ENCODE measurements around the gene MICAL3.

Gene MICAL3

GRCh38 chr22:17945888-17946648 lies 78.3 kb downstream of the MICAL3 start:
- no peak for TF ChIP-seq TAF1 (IDR thresholded peaks at IDR 0.05; ENCODE audit: borderline replicate concordance, insufficient read depth, low read length)
- TF ChIP-seq POLR2AphosphoS5 (IDR thresholded peaks at IDR 0.05; ENCODE audit: low read depth, low read length): no peak
- TF ChIP-seq SIN3A (IDR thresholded peaks at IDR 0.05; ENCODE audit: borderline replicate concordance, insufficient read depth, low read length): no peak
- no peak for TF ChIP-seq REST (IDR thresholded peaks at IDR 0.05; ENCODE audit: insufficient read depth in 1 of 2, low read depth in 2 of 2, low read length in 2 of 2)
- no peak for TF ChIP-seq FOXP2 (optimal IDR thresholded peaks at IDR 0.05; ENCODE audit: borderline replicate concordance, extremely low read depth, extremely low read length, insufficient read depth)

GRCh38 chr22:17945156-17945887 lies 79.0 kb downstream of the MICAL3 start:
- TF ChIP-seq REST (IDR thresholded peaks at IDR 0.05; ENCODE audit: insufficient read depth in 1 of 2, low read depth in 2 of 2, low read length in 2 of 2): no peak
- TF ChIP-seq TAF1 (IDR thresholded peaks at IDR 0.05; ENCODE audit: borderline replicate concordance, insufficient read depth, low read length): no peak
- TF ChIP-seq FOXP2 (optimal IDR thresholded peaks at IDR 0.05; ENCODE audit: borderline replicate concordance, extremely low read depth, extremely low read length, insufficient read depth): no peak
- TF ChIP-seq SIN3A (IDR thresholded peaks at IDR 0.05; ENCODE audit: borderline replicate concordance, insufficient read depth, low read length): no peak
- TF ChIP-seq POLR2AphosphoS5 (IDR thresholded peaks at IDR 0.05; ENCODE audit: low read depth, low read length): no peak

- no peak for TF ChIP-seq FOXP2 (optimal IDR thresholded peaks at IDR 0.05; ENCODE audit: borderline replicate concordance, extremely low read depth, extremely low read length, insufficient read depth)
- TF ChIP-seq POLR2AphosphoS5 (IDR thresholded peaks at IDR 0.05; ENCODE audit: low read depth, low read length): no peak
- TF ChIP-seq REST (IDR thresholded peaks at IDR 0.05; ENCODE audit: insufficient read depth in 1 of 2, low read depth in 2 of 2, low read length in 2 of 2): no peak
- TF ChIP-seq SIN3A (IDR thresholded peaks at IDR 0.05; ENCODE audit: borderline replicate concordance, insufficient read depth, low read length): no peak
Observed at GRCh38 chr22:17944256-17944655, 80.1 kb downstream of the MICAL3 start.

- TF ChIP-seq SIN3A (IDR thresholded peaks at IDR 0.05; ENCODE audit: borderline replicate concordance, insufficient read depth, low read length) (no peak), POLR2AphosphoS5 (IDR thresholded peaks at IDR 0.05; ENCODE audit: low read depth, low read length) (no peak), TAF1 (IDR thresholded peaks at IDR 0.05; ENCODE audit: borderline replicate concordance, insufficient read depth, low read length) (no peak), FOXP2 (optimal IDR thresholded peaks at IDR 0.05; ENCODE audit: borderline replicate concordance, extremely low read depth, extremely low read length, insufficient read depth) (no peak), REST (IDR thresholded peaks at IDR 0.05; ENCODE audit: insufficient read depth in 1 of 2, low read depth in 2 of 2, low read length in 2 of 2) (no peak)
Observed at GRCh38 chr22:17943533-17944249, 80.7 kb downstream of the MICAL3 start.

Measured in PFSK-1 (cell line).